AG04450 (cell line): ENCODE data around the gene SERINC4. TPM values are rescaled to one million over a fixed set of nuclear protein-coding genes. Genes with fewer than 3 reads are reported as not detected.
"Not testable (repeated sequence)": the region's sequence is repeated elsewhere in the genome, so short reads cannot be mapped to it uniquely, and the experiment has no call there.

Experiments used
- CTCF ChIA-PET: fragments of 300-600, 350-600 bp; formaldehyde crosslinking; extraction: SDS; loops from one replicate; lab custom pipeline; 2022; ENCODE audit warnings: antibody characterized with exemption, inconsistent platforms; lab: Charles Lee
- POLR2A ChIA-PET: fragments of 350-600 bp; formaldehyde crosslinking; extraction: SDS; loops from one replicate; lab custom pipeline; 2021; ENCODE audit warnings: antibody characterized with exemption, inconsistent platforms; lab: Yijun Ruan, JAX
- DNase-seq: peaks from one replicate; pipeline ENCODE4 v3.0.0-alpha.2; 2011; ENCODE audit warnings: low read depth, low spot score
- H3K27ac ChIP-seq: one replicate; pipeline ENCODE4 v1.5.1; 2012; ENCODE audit warnings: low read depth, low read length, control low read depth
- H3K27me3 ChIP-seq: one replicate; pipeline ENCODE4 v1.6.0; 2012; ENCODE audit warnings: low read length; ENCODE audit not compliant: control insufficient read depth, insufficient read depth
- H3K4me3 ChIP-seq: 2 replicates; pipeline ENCODE4 v1.5.1; 2011; ENCODE audit warnings: mild to moderate bottlenecking, low read depth, low read length, control low read depth
- H3K9me3 ChIP-seq: 2 replicates; pipeline ENCODE4 v1.5.1; 2012; ENCODE audit warnings: low read length; ENCODE audit not compliant: control insufficient read depth, insufficient read depth
- CTCF ChIP-seq: IDR thresholded peaks from 2 replicates; pipeline ENCODE4 v1.5.1; 2011; ENCODE audit warnings: low read depth, low read length, control low read depth, inconsistent platforms
- polyA minus RNA-seq: library from RNA; depleted of rRNA, polyadenylated mRNA; stranded (reverse); fragments of >200 nt; gene quantifications from 2 replicates; pipeline ENCODE4 v1.2.3, GENCODE V29; 2011; rRNA and poly(A)+ RNA removed
- polyA plus RNA-seq: library from polyadenylated mRNA; depleted of rRNA; stranded (reverse); fragments of >200 nt; gene quantifications from 2 replicates; pipeline ENCODE4 v1.2.3, GENCODE V29; 2011; rRNA removed

The SERINC4 gene
- 0.05 TPM in 1 of 2 replicates, not detected in the other for polyA plus RNA-seq
- polyA minus RNA-seq: not detected in 2 replicates

GRCh38 chr15:43799945-43800285, at the start of gene SERINC4:
Gene SERINC4, minus strand, starts transcription at chr15:43800220. Its CDS starts 234 bp downstream, at chr15:43799986.
- CTCF ChIA-PET: no interaction called here

GRCh38 chr15:43845421-43845820, 45.4 kb upstream of the SERINC4 start:
- Histone ChIP-seq H3K27me3 (no peaks in the 10 kb centered on the region), H3K27ac (no peak overlapping the region), H3K4me3 (no peak overlapping the region), H3K9me3 (no peaks in the 10 kb centered on the region)
- ChIA-PET POLR2A (no interaction called here), CTCF (no interaction called here)
- DNase-seq: no peak
- TF ChIP-seq CTCF: no peak

More at GRCh38 chr15:43799945-43800285, at the start of gene SERINC4:
- H3K9me3 ChIP-seq: peaks cover 3% of the 10 kb centered on the region; the same call in 1 of the 2 replicates
- peak within 1 kb of the TSS; percentile 97 for H3K4me3 ChIP-seq
- H3K27ac ChIP-seq: peak within 1 kb of the TSS; percentile 57
- no peaks in the 10 kb centered on the region for H3K27me3 ChIP-seq
- DNase-seq: no peak
- POLR2A ChIA-PET: interaction anchor here (0.7 to 2.0 kb wide), 6 partner anchors 10 to 737 kb away, joined by 3 to 18 read pairs (median 7); partner anchors contain the start of genes EIF3J, ELL3 and MFAP1
- no peak for TF ChIP-seq CTCF

GRCh38 chr15:43832485-43832884, 32.5 kb upstream of the SERINC4 start:
- not testable (repeated sequence) for H3K27ac ChIP-seq, H3K4me3 ChIP-seq, H3K9me3 ChIP-seq, H3K27me3 ChIP-seq, DNase-seq
- CTCF ChIA-PET: interaction anchor here (0.5 to 0.7 kb wide), 2 partner anchors 38 to 97 kb away, joined by 4 to 5 read pairs; no protein-coding TSS in a partner anchor
- POLR2A ChIA-PET: interaction anchor here (0.7 kb wide), 1 partner anchor 19 kb away, joined by 5 read pairs; no protein-coding TSS in a partner anchor

GRCh38 chr15:43831519-43832052, 31.6 kb upstream of the SERINC4 start:
- DNase-seq, H3K4me3 ChIP-seq, H3K27ac ChIP-seq, POLR2A ChIA-PET, H3K27me3 ChIP-seq, H3K9me3 ChIP-seq: not testable (repeated sequence)
- CTCF ChIA-PET: interaction anchor here (0.5 to 0.7 kb wide), 2 partner anchors 96 to 410 kb away, joined by 4 read pairs; no protein-coding TSS in a partner anchor

GRCh38 chr15:43830691-43831275, 30.8 kb upstream of the SERINC4 start:
- POLR2A ChIA-PET, H3K4me3 ChIP-seq, H3K9me3 ChIP-seq, H3K27ac ChIP-seq, CTCF ChIA-PET, DNase-seq, H3K27me3 ChIP-seq: not testable (repeated sequence)

- POLR2A ChIA-PET, H3K4me3 ChIP-seq, CTCF ChIA-PET, DNase-seq, H3K9me3 ChIP-seq, H3K27me3 ChIP-seq, H3K27ac ChIP-seq: not testable (repeated sequence)
These were observed 30.0 kb upstream of the SERINC4 start for GRCh38 chr15:43829951-43830540.
